ENCODE measurements around the gene SPRR3. TPM values are rescaled to one million over a fixed set of nuclear protein-coding genes. Genes with fewer than 3 reads are reported as not detected.

The SPRR3 gene
- total RNA-seq, 1 donor from 2014 or later, result 0.53 TPM

DNA sequence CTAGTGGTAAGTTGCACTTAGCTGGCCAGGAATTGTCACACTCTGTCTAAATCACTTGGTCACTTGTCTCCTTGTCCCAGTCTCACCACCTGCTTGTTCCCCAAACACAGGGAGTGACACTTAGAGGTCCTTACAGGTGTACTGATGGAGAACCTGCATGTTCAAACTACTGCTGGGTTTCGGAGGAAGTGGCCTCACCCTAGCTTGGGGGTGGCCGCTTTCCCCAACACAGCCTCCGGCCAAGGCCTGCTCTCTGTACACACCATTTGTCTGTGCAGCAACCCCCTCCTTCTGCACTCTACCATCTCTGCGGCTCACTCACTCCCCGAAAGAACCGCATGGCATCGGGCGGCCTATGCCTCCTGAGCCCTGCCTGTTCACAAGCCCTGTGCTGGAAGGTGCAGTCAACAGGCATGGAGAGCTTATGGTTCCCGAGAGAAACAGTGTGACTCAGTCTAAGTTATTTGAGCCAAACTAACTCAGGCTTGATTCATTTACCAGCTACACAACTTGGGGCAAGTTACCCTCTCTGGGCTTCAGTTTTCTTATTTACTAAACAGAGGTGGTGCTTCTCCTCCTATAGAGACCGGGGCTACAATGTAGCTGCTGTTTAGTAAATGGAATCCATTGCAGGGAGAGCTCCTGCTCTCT lies 41.6 kb upstream of the SPRR3 start:
- Histone ChIP-seq H3K27me3 (no peaks in the 10 kb centered on the region), H3K4me3 (no peak overlapping the region), H3K4me1 (no peaks in the 10 kb centered on the region), H3K9me3 (no peaks in the 10 kb centered on the region), H3K36me3 (no peaks in the 10 kb centered on the region), H3K27ac (no peak overlapping the region)
- DNase-seq (ENCODE audit: low spot score in 2 of 2), result no peak
- intact Hi-C loops (cut with DNase I), result no loop called here
- TF ChIP-seq, protein P1, sequence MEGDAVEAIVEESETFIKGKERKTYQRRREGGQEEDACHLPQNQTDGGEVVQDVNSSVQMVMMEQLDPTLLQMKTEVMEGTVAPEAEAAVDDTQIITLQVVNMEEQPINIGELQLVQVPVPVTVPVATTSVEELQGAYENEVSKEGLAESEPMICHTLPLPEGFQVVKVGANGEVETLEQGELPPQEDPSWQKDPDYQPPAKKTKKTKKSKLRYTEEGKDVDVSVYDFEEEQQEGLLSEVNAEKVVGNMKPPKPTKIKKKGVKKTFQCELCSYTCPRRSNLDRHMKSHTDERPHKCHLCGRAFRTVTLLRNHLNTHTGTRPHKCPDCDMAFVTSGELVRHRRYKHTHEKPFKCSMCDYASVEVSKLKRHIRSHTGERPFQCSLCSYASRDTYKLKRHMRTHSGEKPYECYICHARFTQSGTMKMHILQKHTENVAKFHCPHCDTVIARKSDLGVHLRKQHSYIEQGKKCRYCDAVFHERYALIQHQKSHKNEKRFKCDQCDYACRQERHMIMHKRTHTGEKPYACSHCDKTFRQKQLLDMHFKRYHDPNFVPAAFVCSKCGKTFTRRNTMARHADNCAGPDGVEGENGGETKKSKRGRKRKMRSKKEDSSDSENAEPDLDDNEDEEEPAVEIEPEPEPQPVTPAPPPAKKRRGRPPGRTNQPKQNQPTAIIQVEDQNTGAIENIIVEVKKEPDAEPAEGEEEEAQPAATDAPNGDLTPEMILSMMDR (IDR thresholded peaks at IDR 0.05), result no peak

DNA sequence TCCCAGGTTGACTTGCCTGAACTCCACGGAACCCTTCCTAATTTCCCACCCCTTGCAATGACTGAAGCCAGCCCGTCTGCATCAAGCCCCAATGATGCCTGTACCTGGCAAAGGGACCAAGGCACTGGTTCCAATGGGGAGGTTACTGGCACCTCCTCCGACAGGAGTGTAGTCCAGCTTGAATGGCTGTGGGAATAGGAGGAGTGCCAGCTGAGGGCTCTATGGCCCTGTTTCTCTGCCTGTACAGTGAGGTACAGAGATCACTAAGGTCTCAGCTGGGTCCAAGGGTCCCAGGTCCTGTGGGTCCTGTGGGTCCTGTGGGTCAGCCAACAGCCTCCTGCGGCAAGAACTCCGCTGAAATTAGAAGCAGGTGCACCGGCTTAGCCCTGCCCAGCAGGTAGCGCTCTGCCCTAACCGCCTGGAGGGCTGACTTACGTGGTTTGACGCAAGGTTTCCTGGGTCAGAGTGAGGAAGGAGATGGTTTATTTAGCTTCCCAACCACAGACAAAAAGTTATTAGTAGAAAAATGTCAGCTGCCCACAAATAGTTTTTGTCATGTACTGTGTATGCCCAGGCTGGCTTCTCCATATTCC lies 41.0 kb upstream of the SPRR3 start:
- no peaks in the 10 kb centered on the region for H3K36me3 ChIP-seq
- intact Hi-C loops (cut with DNase I), result no loop called here
- H3K27ac ChIP-seq, result no peak overlapping the region
- no peak overlapping the region for H3K4me3 ChIP-seq
- no peaks in the 10 kb centered on the region for H3K9me3 ChIP-seq
- DNase-seq (ENCODE audit: low spot score in 2 of 2), result no peak
- H3K27me3 ChIP-seq, result no peaks in the 10 kb centered on the region
- no peaks in the 10 kb centered on the region for H3K4me1 ChIP-seq
- TF ChIP-seq, protein P1 (IDR thresholded peaks at IDR 0.05), result no peak

DNA sequence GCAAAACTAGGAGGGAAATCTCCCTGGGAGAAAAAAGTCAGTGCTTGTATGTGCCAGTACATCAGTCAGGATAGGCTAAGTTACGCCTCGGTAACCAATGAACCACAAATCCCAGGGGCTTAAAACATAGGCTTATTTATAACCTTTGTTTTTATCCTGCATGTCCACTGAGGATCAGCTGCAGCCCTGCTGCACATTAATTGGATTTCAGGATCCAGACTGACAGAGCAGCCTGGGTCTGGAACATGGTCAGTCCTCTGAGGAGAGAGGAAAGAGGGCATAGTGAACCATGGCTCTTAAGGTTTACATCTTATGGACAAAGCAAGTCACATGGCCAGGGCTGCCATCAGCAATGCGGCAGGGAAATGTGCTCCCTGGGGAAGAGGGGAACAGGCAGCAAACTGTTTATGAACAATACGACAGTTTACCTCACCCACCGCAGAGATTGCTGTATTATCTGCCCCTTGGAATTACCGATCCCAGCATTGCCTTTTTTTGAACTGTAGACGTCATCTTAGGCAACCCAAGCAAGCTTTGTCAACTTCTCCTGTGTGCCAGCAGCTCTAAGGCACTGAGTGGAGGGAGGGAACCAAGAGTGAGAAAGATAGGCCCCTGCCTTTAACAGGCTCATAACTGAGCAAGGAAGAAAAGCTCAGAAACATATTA lies 40.2 kb upstream of the SPRR3 start:
- Histone ChIP-seq H3K27ac (no peak overlapping the region), H3K9me3 (no peaks in the 10 kb centered on the region), H3K4me3 (no peak overlapping the region), H3K27me3 (no peaks in the 10 kb centered on the region), H3K4me1 (no peaks in the 10 kb centered on the region), H3K36me3 (no peaks in the 10 kb centered on the region)
- intact Hi-C loops (cut with DNase I), result no loop called here
- DNase-seq (ENCODE audit: low spot score in 2 of 2), result no peak
- TF ChIP-seq, protein P1 (IDR thresholded peaks at IDR 0.05), result no peak

DNA sequence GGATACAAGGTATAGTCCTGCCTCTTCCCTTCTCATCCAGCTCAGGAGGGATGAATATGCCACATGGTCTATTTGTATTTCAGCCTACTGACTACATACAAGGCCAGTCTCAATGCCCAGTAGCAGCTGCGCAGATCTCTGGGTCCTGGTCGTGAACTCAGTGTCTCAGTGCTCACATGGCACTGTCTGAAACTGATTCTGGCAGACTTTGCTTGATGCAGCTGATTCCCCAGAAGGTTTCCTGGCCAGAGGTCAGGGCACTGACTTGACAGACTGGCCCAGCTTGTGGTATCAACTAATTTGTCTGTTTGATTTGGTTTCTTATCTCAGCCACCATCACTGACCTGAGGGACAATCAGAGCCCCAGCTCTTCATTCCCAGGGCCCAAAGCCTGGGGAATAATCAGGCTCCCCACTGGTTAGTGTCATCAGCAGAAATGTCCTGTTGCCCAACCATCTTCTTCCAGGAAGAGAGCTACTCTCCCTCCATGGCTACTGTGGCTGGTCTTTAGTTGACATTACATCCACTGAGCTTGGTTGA lies 38.6 kb upstream of the SPRR3 start:
- TF ChIP-seq, protein P1 (IDR thresholded peaks at IDR 0.05), result no peak

DNA sequence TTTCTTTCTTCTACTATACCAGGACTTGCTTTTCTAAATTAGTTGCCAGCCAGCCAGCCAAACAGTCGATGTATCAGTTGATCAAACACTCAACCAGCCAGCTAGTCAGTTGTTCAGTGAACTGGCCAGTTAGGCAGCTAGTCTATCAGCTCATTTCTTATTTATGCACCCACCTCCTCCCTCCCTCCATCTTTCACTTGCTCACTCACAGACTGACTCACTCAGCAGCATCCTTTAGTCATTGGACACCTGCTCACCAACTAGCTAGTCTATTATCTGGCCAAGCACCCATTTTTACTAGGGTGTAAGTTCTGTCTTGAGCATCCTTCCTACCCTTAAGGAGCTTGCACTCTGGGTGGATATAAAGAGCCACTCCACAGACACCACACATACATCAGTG lies 37.0 kb upstream of the SPRR3 start:
- Histone ChIP-seq H3K4me3 (no peak overlapping the region), H3K27me3 (no peaks in the 10 kb centered on the region), H3K27ac (no peak overlapping the region), H3K4me1 (no peaks in the 10 kb centered on the region), H3K36me3 (no peaks in the 10 kb centered on the region), H3K9me3 (no peaks in the 10 kb centered on the region)
- TF ChIP-seq, protein P1 (IDR thresholded peaks at IDR 0.05), result no peak
- intact Hi-C loops (cut with DNase I), result no loop called here
- DNase-seq (ENCODE audit: low spot score in 2 of 2), result no peak

More for the DNA sequence above, 38.6 kb upstream of the SPRR3 start:
- no peaks in the 10 kb centered on the region for H3K36me3 ChIP-seq
- intact Hi-C loops (cut with DNase I), result no loop called here
- H3K4me1 ChIP-seq, result no peaks in the 10 kb centered on the region
- no peaks in the 10 kb centered on the region for H3K27me3 ChIP-seq
- H3K4me3 ChIP-seq, result no peak overlapping the region
- no peaks in the 10 kb centered on the region for H3K9me3 ChIP-seq
- DNase-seq (ENCODE audit: low spot score in 2 of 2), result no peak
- H3K27ac ChIP-seq, result no peak overlapping the region

Data from ascending aorta (tissue), 2 donors.